KMS-11 (cell line): ENCODE measurements around the gene SERPINB2.
"Not testable (repeated sequence)": the region's sequence is repeated elsewhere in the genome, so short reads cannot be mapped to it uniquely, and the experiment has no call there.

Source experiments
- H2AFZ ChIP-seq: fragments of 200-600 bp; sonication (generic); 2 replicates; pipeline ENCODE4 v1.6.1; 2016; ENCODE audit warnings: antibody characterized with exemption, mixed run types, low read depth
- H3K27ac ChIP-seq: fragments of 200-600 bp; sonication (generic); 2 replicates; pipeline ENCODE4 v1.6.1; 2016; ENCODE audit warnings: mild to moderate bottlenecking, mixed run types
- H3K27me3 ChIP-seq: fragments of 200-600 bp; sonication (generic); 2 replicates; pipeline ENCODE4 v1.6.1; 2017; ENCODE audit warnings: mild to moderate bottlenecking, low read depth, mixed run types, moderate library complexity; ENCODE audit not compliant: insufficient read depth
- H3K36me3 ChIP-seq: fragments of 200-600 bp; sonication (generic); 2 replicates; pipeline ENCODE4 v1.6.1; 2017; ENCODE audit warnings: mild to moderate bottlenecking, mixed run types; ENCODE audit not compliant: insufficient read depth
- H3K4me1 ChIP-seq: fragments of 200-600 bp; sonication (generic); 2 replicates; pipeline ENCODE4 v1.6.1; 2016; ENCODE audit warnings: mild to moderate bottlenecking, low read depth, mixed run types; ENCODE audit not compliant: poor library complexity, severe bottlenecking
- H3K4me2 ChIP-seq: fragments of 200-600 bp; sonication (generic); 2 replicates; pipeline ENCODE4 v1.7.0; 2016; ENCODE audit warnings: mild to moderate bottlenecking, mixed run types
- H3K4me3 ChIP-seq: fragments of 200-600 bp; sonication (generic); IDR thresholded peaks from 2 replicates; pipeline ENCODE4 v1.6.1; 2017; ENCODE audit warnings: low read depth, low read length, mixed read lengths; ENCODE audit not compliant: insufficient read depth
- H3K79me2 ChIP-seq: fragments of 200-600 bp; sonication (generic); 2 replicates; pipeline ENCODE4 v1.6.1; 2016; ENCODE audit warnings: low read depth, mixed run types; ENCODE audit not compliant: insufficient read depth
- H3K9ac ChIP-seq: fragments of 200-600 bp; sonication (generic); 2 replicates; pipeline ENCODE4 v1.6.1; 2016; ENCODE audit warnings: mild to moderate bottlenecking, mixed run types
- H4K20me1 ChIP-seq: fragments of 200-600 bp; sonication (generic); 2 replicates; pipeline ENCODE4 v1.6.1; 2016; ENCODE audit warnings: mild to moderate bottlenecking, mixed run types; ENCODE audit not compliant: insufficient read depth
- TF ChIP-seq, protein P1 (sequence below): fragments of 200-600 bp; sonication (generic); conservative IDR thresholded peaks from 2 replicates; pipeline ENCODE4 v1.6.1; 2017; ENCODE audit warnings: low read depth, mild to moderate bottlenecking, antibody characterized with exemption, low read length, moderate library complexity, mixed read lengths

The SERPINB2 gene

DNA sequence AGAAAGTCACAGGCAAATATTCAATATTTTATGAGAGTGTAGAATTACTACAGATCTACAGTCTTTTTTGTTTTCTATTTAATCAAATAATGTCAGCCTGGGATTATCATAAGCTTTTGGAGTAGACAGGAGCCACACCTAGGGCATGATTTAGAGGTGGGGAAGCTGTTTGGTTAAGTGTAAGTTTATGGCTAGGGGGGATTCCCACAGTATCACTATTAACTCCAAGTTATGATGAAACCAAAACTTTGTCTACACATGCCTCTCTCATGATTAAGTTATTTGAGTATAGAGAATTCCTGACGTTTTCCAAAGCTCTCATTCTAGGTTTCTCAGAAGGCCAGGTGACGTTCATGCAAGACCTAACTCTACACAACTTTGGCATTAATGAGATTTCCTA, 22.4 kb downstream of the SERPINB2 start:
- no peak overlapping the region for H3K27ac ChIP-seq
- H4K20me1 ChIP-seq = no peaks in the 10 kb centered on the region
- no peak overlapping the region for H3K4me2 ChIP-seq
- no peaks in the 10 kb centered on the region for H3K79me2 ChIP-seq
- no peak overlapping the region for H3K9ac ChIP-seq
- H3K27me3 ChIP-seq = no peaks in the 10 kb centered on the region
- H3K36me3 ChIP-seq = no peaks in the 10 kb centered on the region
- H2AFZ ChIP-seq = no peak overlapping the region
- no peaks in the 10 kb centered on the region for H3K4me1 ChIP-seq
- no peak overlapping the region for H3K4me3 ChIP-seq
- TF ChIP-seq, protein P1, sequence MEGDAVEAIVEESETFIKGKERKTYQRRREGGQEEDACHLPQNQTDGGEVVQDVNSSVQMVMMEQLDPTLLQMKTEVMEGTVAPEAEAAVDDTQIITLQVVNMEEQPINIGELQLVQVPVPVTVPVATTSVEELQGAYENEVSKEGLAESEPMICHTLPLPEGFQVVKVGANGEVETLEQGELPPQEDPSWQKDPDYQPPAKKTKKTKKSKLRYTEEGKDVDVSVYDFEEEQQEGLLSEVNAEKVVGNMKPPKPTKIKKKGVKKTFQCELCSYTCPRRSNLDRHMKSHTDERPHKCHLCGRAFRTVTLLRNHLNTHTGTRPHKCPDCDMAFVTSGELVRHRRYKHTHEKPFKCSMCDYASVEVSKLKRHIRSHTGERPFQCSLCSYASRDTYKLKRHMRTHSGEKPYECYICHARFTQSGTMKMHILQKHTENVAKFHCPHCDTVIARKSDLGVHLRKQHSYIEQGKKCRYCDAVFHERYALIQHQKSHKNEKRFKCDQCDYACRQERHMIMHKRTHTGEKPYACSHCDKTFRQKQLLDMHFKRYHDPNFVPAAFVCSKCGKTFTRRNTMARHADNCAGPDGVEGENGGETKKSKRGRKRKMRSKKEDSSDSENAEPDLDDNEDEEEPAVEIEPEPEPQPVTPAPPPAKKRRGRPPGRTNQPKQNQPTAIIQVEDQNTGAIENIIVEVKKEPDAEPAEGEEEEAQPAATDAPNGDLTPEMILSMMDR = no peak

DNA sequence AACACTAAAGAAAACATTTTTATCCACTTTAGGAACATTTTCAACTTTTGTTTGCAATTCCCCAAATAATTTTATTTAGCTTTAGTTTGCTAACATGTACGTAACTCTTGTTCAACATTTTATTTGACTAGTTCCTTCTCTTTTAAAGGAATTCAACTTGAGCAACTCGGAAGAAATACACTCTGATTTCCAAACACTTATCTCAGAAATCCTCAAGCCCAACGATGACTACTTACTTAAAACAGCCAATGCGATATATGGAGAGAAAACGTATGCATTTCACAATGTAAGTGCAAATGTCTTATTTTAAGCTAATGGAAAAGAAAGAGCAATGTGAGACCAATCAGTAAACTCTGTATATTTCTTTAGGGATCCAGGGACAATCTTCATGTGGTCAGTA, 30.3 kb downstream of the SERPINB2 start:
- no peaks in the 10 kb centered on the region for H3K4me1 ChIP-seq
- H3K27ac ChIP-seq = no peak overlapping the region
- H3K4me3 ChIP-seq = no peak overlapping the region
- no peaks in the 10 kb centered on the region for H3K79me2 ChIP-seq
- H4K20me1 ChIP-seq = no peaks in the 10 kb centered on the region
- H3K27me3 ChIP-seq = no peaks in the 10 kb centered on the region
- TF ChIP-seq, protein P1 = no peak
- no peaks in the 10 kb centered on the region for H3K36me3 ChIP-seq
- no peak overlapping the region for H2AFZ ChIP-seq
- no peak overlapping the region for H3K9ac ChIP-seq
- no peak overlapping the region for H3K4me2 ChIP-seq

GRCh38 chr18:63922049-63922448, 34.5 kb downstream of the SERPINB2 start:
- H3K27me3 ChIP-seq = no peaks in the 10 kb centered on the region
- H3K4me1 ChIP-seq = no peaks in the 10 kb centered on the region
- no peak overlapping the region for H3K4me2 ChIP-seq
- no peak overlapping the region for H3K27ac ChIP-seq
- TF ChIP-seq, protein P1 = no peak
- H3K9ac ChIP-seq = no peak overlapping the region
- no peaks in the 10 kb centered on the region for H3K36me3 ChIP-seq
- no peaks in the 10 kb centered on the region for H3K79me2 ChIP-seq
- no peaks in the 10 kb centered on the region for H4K20me1 ChIP-seq
- H3K4me3 ChIP-seq = no peak overlapping the region
- H2AFZ ChIP-seq = no peak overlapping the region

DNA sequence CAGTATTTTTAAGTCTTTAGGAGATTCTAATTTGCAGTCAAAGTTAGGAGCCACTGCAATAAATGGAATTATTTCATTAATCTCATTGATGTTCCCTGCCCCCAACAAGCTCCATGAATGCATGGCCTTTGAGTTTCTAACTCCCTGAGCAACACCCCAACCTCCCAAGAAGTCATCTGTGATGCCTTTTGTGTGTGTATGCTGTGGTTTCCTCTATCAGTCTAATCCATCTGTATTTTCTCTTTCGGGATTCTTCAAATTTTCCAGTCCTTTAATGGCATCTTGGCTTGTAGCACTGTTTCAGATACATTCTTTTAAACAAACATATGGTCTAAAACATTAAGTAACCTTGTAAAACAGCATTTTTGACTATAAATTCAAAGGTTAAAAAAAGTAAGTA, 37.0 kb downstream of the SERPINB2 start:
- Histone ChIP-seq H4K20me1 (no peaks in the 10 kb centered on the region), H3K4me2 (no peak overlapping the region), H3K27me3 (no peaks in the 10 kb centered on the region), H3K79me2 (no peaks in the 10 kb centered on the region), H3K4me3 (no peak overlapping the region), H3K27ac (no peak overlapping the region), H3K4me1 (no peaks in the 10 kb centered on the region), H2AFZ (no peak overlapping the region), H3K9ac (no peak overlapping the region), H3K36me3 (no peaks in the 10 kb centered on the region)
- TF ChIP-seq, protein P1 = no peak

DNA sequence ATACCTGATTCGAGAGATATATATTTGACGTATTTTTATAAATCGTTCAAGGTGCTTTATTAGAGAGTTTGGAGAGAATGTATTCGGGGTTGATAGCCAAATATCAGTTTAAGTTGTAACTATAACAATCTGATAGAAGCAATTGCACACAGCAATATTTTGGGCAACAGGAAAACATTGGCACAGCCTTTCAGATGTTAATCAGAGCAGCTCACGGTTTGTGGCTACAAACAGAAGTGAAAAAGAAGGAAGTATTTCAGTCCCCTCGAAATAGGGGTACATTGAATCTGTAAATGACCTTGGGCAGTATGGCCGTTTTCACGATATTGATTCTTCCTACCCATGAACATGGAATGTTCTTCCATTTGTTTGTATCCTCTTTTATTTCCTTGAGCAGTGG, 40.8 kb downstream of the SERPINB2 start:
- no peaks in the 10 kb centered on the region for H4K20me1 ChIP-seq
- H2AFZ ChIP-seq = no peak overlapping the region
- no peak overlapping the region for H3K4me3 ChIP-seq
- H3K4me2 ChIP-seq = no peak overlapping the region
- H3K4me1 ChIP-seq = no peaks in the 10 kb centered on the region
- no peaks in the 10 kb centered on the region for H3K27me3 ChIP-seq
- no peak overlapping the region for H3K9ac ChIP-seq
- H3K27ac ChIP-seq = no peak overlapping the region
- TF ChIP-seq, protein P1 = no peak
- H3K36me3 ChIP-seq = no peaks in the 10 kb centered on the region
- no peaks in the 10 kb centered on the region for H3K79me2 ChIP-seq

DNA sequence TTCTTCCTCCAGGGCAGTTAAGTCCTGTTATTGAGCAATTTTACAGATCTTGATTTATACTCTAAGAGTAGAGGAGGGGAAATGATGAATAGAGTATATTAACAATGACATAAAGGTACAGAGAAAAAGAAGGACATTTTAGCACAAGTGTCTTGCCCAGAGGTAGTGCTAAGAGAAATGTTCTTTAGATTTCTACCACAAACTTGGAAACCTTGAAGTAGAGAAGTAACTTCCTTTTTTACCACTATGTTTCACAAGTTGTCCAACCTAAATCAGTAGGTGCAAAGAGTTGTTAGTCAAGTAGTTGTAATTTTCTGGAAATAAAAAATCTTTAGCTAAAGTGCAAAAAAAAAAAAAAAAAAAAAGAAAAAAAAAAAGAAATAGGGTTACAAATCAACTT, 41.9 kb downstream of the SERPINB2 start:
- H3K4me3 ChIP-seq, H3K36me3 ChIP-seq, H3K79me2 ChIP-seq, H4K20me1 ChIP-seq, H3K27me3 ChIP-seq, H3K9ac ChIP-seq, H2AFZ ChIP-seq, H3K4me2 ChIP-seq, H3K27ac ChIP-seq, H3K4me1 ChIP-seq: not testable (repeated sequence)
